Common myeloid progenitor, CD34-positive (primary cell): ENCODE data around the gene CHRNA9.

Experiments
- CTCF ChIA-PET: fragments of 350-600 bp; sonication (Branson Sonifier 250); formaldehyde crosslinking; loops from one replicate; lab custom pipeline; 2021; ENCODE audit warnings: antibody characterized with exemption; lab: Charles Lee
- POLR2A ChIA-PET: fragments of 350-600 bp; sonication (Branson Sonifier 250); formaldehyde crosslinking; loops from one replicate; lab custom pipeline; 2021; ENCODE audit warnings: antibody characterized with exemption; lab: Charles Lee
- DNase-seq, 3 donors: peaks; one replicate each; pipeline versions ENCODE4 v3.0.0 to v3.0.0-alpha.2; 2013
- H3K27ac ChIP-seq, 2 experiments: 1 replicate in 1 of 2; 2 replicates in 1 of 2; pipeline ENCODE4 v1.7.0; 2013; ENCODE audit warnings: inconsistent platforms in 2 of 2, low read length in 2 of 2, mild to moderate bottlenecking in 2 of 2, low read depth in 1 of 2, moderate library complexity in 1 of 2; ENCODE audit not compliant: severe bottlenecking in 2 of 2, insufficient read depth in 1 of 2, poor library complexity in 1 of 2
- H3K27me3 ChIP-seq, 5 experiments: replicated peaks in 2 of 5; 1 replicate in 3 of 5; 2 replicates in 2 of 5; pipeline versions ENCODE4 v1.6.1 to v1.7.0; 2013; ENCODE audit warnings: low read length in 4 of 5, mild to moderate bottlenecking in 2 of 5, moderate library complexity in 2 of 5, inconsistent platforms in 1 of 5; ENCODE audit not compliant: insufficient read depth in 5 of 5, control insufficient read depth in 4 of 5
- H3K36me3 ChIP-seq, 4 experiments: 1 replicate in 2 of 4; 2 replicates in 2 of 4; pipeline versions ENCODE4 v1.6.1 to v1.7.0; 2013; ENCODE audit warnings: low read length in 3 of 4, control low read depth in 1 of 4, mild to moderate bottlenecking in 1 of 4; ENCODE audit not compliant: control insufficient read depth in 4 of 4, insufficient read depth in 4 of 4
- H3K4me1 ChIP-seq, 4 experiments: 1 replicate in 3 of 4; 2 replicates in 1 of 4; pipeline versions ENCODE4 v1.6.1 to v1.7.1; 2013; ENCODE audit warnings: low read length in 3 of 4, mild to moderate bottlenecking in 3 of 4, control low read depth in 1 of 4, inconsistent platforms in 1 of 4, moderate library complexity in 1 of 4; ENCODE audit not compliant: control insufficient read depth in 4 of 4, insufficient read depth in 4 of 4; ENCODE audit errors: control extremely low read depth in 1 of 4
- H3K4me3 ChIP-seq, 7 experiments: 1 replicate in 4 of 7; 2 replicates in 3 of 7; pipeline versions ENCODE4 v1.5.1 to v1.7.0; 2013; ENCODE audit warnings: mild to moderate bottlenecking in 7 of 7, low read length in 6 of 7, moderate library complexity in 6 of 7, inconsistent platforms in 2 of 7, low read depth in 2 of 7, control low read depth in 1 of 7; ENCODE audit not compliant: insufficient read depth in 4 of 7, control insufficient read depth in 1 of 7; ENCODE audit errors: extremely low read depth in 1 of 7
- H3K9me3 ChIP-seq, 5 experiments: 1 replicate in 4 of 5; 2 replicates in 1 of 5; pipeline versions ENCODE4 v1.6.1 to v1.7.1; 2013; ENCODE audit warnings: low read length in 4 of 5, mild to moderate bottlenecking in 2 of 5, inconsistent platforms in 1 of 5, low read depth in 1 of 5, moderate library complexity in 1 of 5; ENCODE audit not compliant: control insufficient read depth in 4 of 5, insufficient read depth in 2 of 5; ENCODE audit errors: control extremely low read depth in 1 of 5
- WGBS: methylation state at CpG from one replicate; pipeline ENCODE4 v1.1.5; 2013; ENCODE audit not compliant: insufficient coverage; 5-methylcytosine and 5-hydroxymethylcytosine counted together

The CHRNA9 gene

DNA sequence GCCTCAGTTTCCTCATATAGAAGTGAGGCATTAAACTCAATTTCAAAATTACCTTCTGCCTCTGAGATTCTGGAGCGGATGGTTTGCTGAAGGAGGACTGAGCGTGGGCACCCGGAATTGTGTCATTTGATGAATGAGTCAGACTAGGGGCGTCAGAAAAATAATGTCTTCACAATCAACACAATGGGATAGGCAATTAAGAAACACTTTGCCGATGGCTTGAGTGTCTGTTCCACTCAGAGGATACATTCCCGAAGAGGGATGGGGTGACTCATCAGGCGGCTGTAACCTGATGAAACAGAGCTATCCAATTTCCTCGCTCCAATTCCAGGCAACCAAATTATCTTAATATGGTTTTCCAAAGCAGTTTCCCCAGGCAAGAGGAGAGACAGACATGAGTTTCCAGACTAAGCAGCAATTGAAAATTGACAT lies 1.2 kb upstream of the CHRNA9 start:
- Histone ChIP-seq H3K36me3 (no peaks in the 10 kb centered on the region), H3K27me3 (no peaks in the 10 kb centered on the region), H3K27ac (no peak overlapping the region), H3K9me3 (no peaks in the 10 kb centered on the region), H3K4me3 (no peak overlapping the region), H3K4me1 (peaks cover 0 to 3% (median 0%) of the 10 kb centered on the region in 4 experiments)
- POLR2A ChIA-PET: no interaction called here
- WGBS: 100% methylated on average over 7 of the region's 8 CpGs
- CTCF ChIA-PET: no interaction called here
- no peak for DNase-seq

DNA sequence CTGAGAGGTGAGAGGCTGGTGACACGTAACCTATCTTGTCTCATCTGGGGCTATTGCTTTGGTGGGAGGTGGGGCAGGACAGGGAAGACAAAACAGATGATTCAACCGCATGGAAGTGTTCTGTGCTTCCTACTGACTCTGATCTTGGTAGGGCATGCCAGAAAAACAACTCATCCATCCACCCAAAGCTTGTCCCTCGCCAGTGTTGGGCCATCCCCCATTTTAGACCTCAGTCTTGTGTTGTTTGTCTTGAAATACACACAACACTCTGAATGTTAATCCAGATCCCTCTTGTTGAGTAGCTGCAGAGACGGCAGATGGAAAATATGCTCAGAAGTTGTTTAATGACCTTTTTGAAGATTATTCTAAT lies 377 bp downstream of the CHRNA9 start:
- 94% methylated on average over 3 of the region's 4 CpGs for WGBS
- H3K4me1 ChIP-seq: peaks cover 0 to 3% (median 0%) of the 10 kb centered on the region in 4 experiments
- H3K27me3 ChIP-seq: no peaks in the 10 kb centered on the region
- H3K9me3 ChIP-seq: no peaks in the 10 kb centered on the region
- CTCF ChIA-PET: interaction anchor here (1.4 kb wide), 1 partner anchor 10 kb away, joined by 5 read pairs; no protein-coding TSS in a partner anchor
- H3K4me3 ChIP-seq: no peak overlapping the region
- POLR2A ChIA-PET: no interaction called here
- no peak for DNase-seq
- H3K36me3 ChIP-seq: no peaks in the 10 kb centered on the region
- H3K27ac ChIP-seq: no peak overlapping the region

DNA sequence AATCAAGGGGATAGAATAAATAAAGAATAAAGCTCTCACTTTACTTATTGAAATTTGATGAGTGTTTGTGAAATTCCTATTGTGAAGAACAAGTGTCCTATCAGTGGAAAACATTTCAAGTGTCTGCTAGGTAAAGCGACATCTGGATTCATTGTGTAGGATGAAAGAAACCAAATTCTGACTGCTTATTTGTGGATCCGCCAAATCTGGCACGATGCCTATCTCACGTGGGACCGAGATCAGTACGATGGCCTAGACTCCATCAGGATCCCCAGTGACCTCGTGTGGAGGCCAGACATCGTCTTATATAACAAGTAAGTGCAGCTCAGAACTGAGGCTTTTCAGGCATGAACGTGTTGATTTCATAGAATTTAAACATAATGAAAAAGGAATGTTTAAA lies 1.9 kb downstream of the CHRNA9 start:
- no peak for DNase-seq
- ChIA-PET CTCF (interaction anchor here (1.6 kb wide), 1 partner anchor 382 kb away, joined by 3 read pairs; no protein-coding TSS in a partner anchor), POLR2A (no interaction called here)

DNA sequence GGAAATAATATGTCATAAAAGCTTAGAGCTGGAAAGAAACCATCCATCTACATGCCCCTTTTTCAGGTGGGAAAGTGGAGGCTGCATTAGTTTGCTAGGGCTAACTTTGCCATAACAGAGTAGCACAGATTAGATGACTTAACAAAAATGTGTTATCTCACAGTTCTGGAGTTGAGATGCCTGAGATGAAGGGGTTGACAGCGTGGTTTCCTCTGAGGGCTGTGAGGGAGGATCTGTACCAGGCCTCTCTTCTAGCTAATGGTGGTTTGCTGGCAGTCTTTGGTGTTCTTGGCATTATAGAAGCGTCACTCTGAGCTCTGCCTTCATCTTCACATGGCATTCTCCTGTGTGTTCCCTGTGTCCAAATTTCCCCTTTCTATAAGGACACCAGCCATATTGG lies 2.4 kb downstream of the CHRNA9 start:
- 58% methylated on average over 2 of the region's 2 CpGs for WGBS
- POLR2A ChIA-PET: no interaction called here
- Histone ChIP-seq H3K27ac (no peak overlapping the region), H3K4me3 (no peak overlapping the region), H3K4me1 (peaks cover 0 to 3% (median 0%) of the 10 kb centered on the region in 4 experiments), H3K9me3 (no peaks in the 10 kb centered on the region), H3K27me3 (no peaks in the 10 kb centered on the region), H3K36me3 (no peaks in the 10 kb centered on the region)
- DNase-seq: peak in 1 of 3 donors; percentile 46
- CTCF ChIA-PET: interaction anchor here (1.1 to 1.6 kb wide), 3 partner anchors 10 to 381 kb away, joined by 3 to 4 read pairs (median 4); no protein-coding TSS in a partner anchor

More for the DNA sequence above, 1.9 kb downstream of the CHRNA9 start:
- no peaks in the 10 kb centered on the region for H3K9me3 ChIP-seq
- WGBS: 98% methylated on average over 8 of the region's 9 CpGs
- H3K27me3 ChIP-seq: no peaks in the 10 kb centered on the region
- H3K36me3 ChIP-seq: no peaks in the 10 kb centered on the region
- H3K4me3 ChIP-seq: no peak overlapping the region
- H3K4me1 ChIP-seq: peaks cover 0 to 3% (median 0%) of the 10 kb centered on the region in 4 experiments
- H3K27ac ChIP-seq: no peak overlapping the region

DNA sequence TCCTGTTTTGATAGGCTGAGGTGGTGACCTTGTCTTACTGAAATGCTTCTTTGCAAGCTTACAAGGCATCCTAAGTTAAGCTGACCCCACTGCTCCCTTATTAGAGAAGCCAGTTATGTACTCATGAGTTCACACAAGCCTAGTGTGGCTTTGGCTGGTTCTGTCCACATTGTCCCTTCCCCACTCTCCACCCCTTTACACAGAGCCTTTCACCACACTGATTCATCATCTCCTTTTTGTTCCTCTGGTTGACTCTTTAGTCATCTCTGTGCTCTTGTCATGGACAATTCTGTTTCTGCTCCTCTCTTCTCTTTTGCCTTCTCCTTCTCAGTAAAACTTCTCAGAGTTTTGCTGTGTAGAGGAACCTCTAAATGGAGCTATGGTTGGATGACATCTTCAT lies 4.9 kb downstream of the CHRNA9 start:
- ChIA-PET CTCF (no interaction called here), POLR2A (no interaction called here)
- Histone ChIP-seq H3K36me3 (no peaks in the 10 kb centered on the region), H3K27ac (no peak overlapping the region), H3K9me3 (no peaks in the 10 kb centered on the region), H3K27me3 (no peaks in the 10 kb centered on the region), H3K4me1 (peaks cover 0 to 3% (median 0%) of the 10 kb centered on the region in 4 experiments), H3K4me3 (no peak overlapping the region)
- DNase-seq: peak in 1 of 3 donors; percentile 3

DNA sequence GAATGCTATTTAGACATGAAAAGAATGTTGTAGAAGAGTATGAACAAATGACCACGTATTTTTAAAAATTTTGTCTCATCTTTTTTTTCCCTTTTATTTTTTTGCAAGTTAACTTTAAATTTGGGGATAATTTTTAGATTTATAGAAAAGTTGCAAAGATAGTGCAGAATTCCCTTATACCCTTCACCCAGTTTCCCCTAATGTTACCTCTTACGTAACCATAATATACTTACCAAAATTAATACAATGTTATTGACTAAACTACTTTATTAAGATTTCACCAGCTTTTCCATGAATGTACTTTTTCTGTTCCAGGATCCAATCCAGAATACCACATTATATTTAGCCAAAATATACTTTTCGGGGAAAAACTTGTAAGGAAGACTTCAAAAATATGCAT lies 12.3 kb downstream of the CHRNA9 start:
- H3K9me3 ChIP-seq: no peaks in the 10 kb centered on the region
- H3K36me3 ChIP-seq: no peaks in the 10 kb centered on the region
- ChIA-PET POLR2A (no interaction called here), CTCF (interaction anchor here (1.4 kb wide), 1 partner anchor 9 kb away, joined by 4 read pairs; no protein-coding TSS in a partner anchor)
- peaks cover 5 to 16% (median 11%) of the 10 kb centered on the region in 4 experiments for H3K4me1 ChIP-seq
- 100% methylated on average over 2 of the region's 3 CpGs for WGBS
- no peaks in the 10 kb centered on the region for H3K27me3 ChIP-seq
- DNase-seq: no peak
- H3K27ac ChIP-seq: no peak overlapping the region
- no peak overlapping the region for H3K4me3 ChIP-seq

DNA sequence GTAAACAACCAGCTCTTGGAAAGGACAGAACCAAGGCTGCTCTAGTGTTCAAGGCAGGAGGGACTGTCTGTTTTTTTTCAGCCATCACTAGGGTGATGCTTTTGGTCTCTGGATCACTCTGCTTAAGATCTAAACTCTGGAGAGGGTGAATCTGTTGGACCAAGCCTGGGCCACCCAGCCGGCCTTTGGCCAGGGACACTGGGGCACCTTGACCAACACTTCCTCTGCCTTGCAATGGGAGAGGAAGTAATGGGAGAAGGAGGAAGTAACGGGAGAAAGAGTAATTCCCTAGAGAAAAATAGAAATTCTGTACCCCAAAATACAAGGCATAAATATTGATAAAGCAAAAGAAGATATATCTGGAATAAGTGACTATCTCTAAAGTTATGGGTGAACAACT lies 12.9 kb downstream of the CHRNA9 start:
- Histone ChIP-seq H3K27me3 (no peaks in the 10 kb centered on the region), H3K36me3 (no peaks in the 10 kb centered on the region), H3K4me3 (no peak overlapping the region), H3K27ac (no peak overlapping the region), H3K9me3 (no peaks in the 10 kb centered on the region), H3K4me1 (peaks cover 5 to 16% (median 11%) of the 10 kb centered on the region in 4 experiments)
- WGBS: no CpG with 5 or more reads among the region's 2 CpGs
- no peak for DNase-seq
- CTCF ChIA-PET: no interaction called here
- POLR2A ChIA-PET: no interaction called here
